ENCODE data around the gene MAL. TPM values are rescaled to one million over a fixed set of nuclear protein-coding genes. Genes with fewer than 3 reads are reported as not detected.

MAL gene
- total and polyA plus RNA-seq, 2 of the 4 experiments (the other 2 are of a cell fraction): not detected

DNA sequence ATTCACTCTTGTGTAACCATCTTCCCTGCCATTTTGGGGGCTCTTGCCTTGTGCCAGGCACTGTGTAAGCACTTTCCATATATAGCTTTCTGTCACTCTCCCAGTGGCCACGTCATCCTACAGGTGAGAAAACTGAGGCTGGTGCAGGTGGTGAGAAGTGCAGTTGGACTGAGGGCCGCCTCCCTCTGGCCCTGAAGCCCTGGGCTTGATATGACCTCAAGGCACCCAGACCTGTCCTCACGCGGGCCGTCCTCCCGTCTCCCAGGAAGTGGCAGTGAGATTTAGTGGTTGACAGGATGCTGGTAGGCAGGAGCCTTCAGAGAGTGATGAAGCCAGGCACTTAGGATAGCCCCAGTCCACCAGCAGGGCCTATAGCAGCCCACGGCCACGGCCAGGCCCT is 30.5 kb downstream of the MAL start:
- H3K79me1 ChIP-seq (ENCODE audit: low read depth in 1 of 2, low read length in 2 of 2): no peaks in the 10 kb centered on the region
- H4K91ac ChIP-seq (ENCODE audit: insufficient read depth, low read depth, low read length): no peak overlapping the region
- H3K56ac ChIP-seq (ENCODE audit: extremely low read depth, insufficient read depth, low read length): no peak overlapping the region
- H2BK120ac ChIP-seq (ENCODE audit: low read depth, low read length): no peak overlapping the region
- H2AK5ac ChIP-seq (ENCODE audit: low read depth, low read length): no peak overlapping the region
- peaks cover 6% of the 10 kb centered on the region; the same call in 1 of the 2 replicates for H3K4me1 ChIP-seq (ENCODE audit: control insufficient read depth, insufficient read depth, low read length)
- no peaks in the 10 kb centered on the region for H3K9me3 ChIP-seq (ENCODE audit: control insufficient read depth, insufficient read depth, low read length)
- dilution Hi-C loops (cut with HindIII; ENCODE audit: low sequenced_read_pairs, unreplicated experiment) (no loop called here), intact Hi-C loops (cut with micrococcal nuclease) (no loop called here), in situ Hi-C loops (cut with MboI; ENCODE audit: low sequenced_read_pairs) (no loop called here)
- H3K27ac ChIP-seq (ENCODE audit: insufficient read depth, low read length): no peak overlapping the region
- no peak overlapping the region for H2BK20ac ChIP-seq (ENCODE audit: low read depth, low read length)
- no peak overlapping the region for H3K18ac ChIP-seq (ENCODE audit: low read depth, low read length)
- no peaks in the 10 kb centered on the region for H4K20me1 ChIP-seq (ENCODE audit: insufficient read depth, low read length)
- no peak overlapping the region for H3K9ac ChIP-seq (ENCODE audit: low read depth, low read length)
- H3K9me1 ChIP-seq (ENCODE audit: insufficient read depth, low read length): no peaks in the 10 kb centered on the region
- no peak overlapping the region for H3K4me3 ChIP-seq (ENCODE audit: insufficient read depth, low read depth, low read length)
- no peaks in the 10 kb centered on the region for H3K36me3 ChIP-seq (ENCODE audit: control insufficient read depth, insufficient read depth, low read length)
- TF ChIP-seq RCOR1 (IDR thresholded peaks at IDR 0.05; ENCODE audit: insufficient replicate concordance, low read length): no peak
- TF ChIP-seq, protein P1, sequence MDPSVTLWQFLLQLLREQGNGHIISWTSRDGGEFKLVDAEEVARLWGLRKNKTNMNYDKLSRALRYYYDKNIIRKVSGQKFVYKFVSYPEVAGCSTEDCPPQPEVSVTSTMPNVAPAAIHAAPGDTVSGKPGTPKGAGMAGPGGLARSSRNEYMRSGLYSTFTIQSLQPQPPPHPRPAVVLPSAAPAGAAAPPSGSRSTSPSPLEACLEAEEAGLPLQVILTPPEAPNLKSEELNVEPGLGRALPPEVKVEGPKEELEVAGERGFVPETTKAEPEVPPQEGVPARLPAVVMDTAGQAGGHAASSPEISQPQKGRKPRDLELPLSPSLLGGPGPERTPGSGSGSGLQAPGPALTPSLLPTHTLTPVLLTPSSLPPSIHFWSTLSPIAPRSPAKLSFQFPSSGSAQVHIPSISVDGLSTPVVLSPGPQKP (IDR thresholded peaks at IDR 0.05; ENCODE audit: borderline replicate concordance, low read depth, low read length): no peak
- TF ChIP-seq POLR2A (IDR thresholded peaks at IDR 0.05; ENCODE audit: low read depth, low read length): no peak
- TF ChIP-seq, protein P2, sequence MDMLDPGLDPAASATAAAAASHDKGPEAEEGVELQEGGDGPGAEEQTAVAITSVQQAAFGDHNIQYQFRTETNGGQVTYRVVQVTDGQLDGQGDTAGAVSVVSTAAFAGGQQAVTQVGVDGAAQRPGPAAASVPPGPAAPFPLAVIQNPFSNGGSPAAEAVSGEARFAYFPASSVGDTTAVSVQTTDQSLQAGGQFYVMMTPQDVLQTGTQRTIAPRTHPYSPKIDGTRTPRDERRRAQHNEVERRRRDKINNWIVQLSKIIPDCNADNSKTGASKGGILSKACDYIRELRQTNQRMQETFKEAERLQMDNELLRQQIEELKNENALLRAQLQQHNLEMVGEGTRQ (IDR thresholded peaks at IDR 0.05; ENCODE audit: low read depth, low read length): no peak
- TF ChIP-seq MXI1 (IDR thresholded peaks at IDR 0.05; ENCODE audit: borderline replicate concordance, low read depth, low read length): no peak
- no peak for TF ChIP-seq CHD1 (IDR thresholded peaks at IDR 0.05; ENCODE audit: low read depth, low read length)
- no peak for TF ChIP-seq SMC3 (IDR thresholded peaks at IDR 0.05; ENCODE audit: low read depth, low read length)
- TF ChIP-seq, protein P3, sequence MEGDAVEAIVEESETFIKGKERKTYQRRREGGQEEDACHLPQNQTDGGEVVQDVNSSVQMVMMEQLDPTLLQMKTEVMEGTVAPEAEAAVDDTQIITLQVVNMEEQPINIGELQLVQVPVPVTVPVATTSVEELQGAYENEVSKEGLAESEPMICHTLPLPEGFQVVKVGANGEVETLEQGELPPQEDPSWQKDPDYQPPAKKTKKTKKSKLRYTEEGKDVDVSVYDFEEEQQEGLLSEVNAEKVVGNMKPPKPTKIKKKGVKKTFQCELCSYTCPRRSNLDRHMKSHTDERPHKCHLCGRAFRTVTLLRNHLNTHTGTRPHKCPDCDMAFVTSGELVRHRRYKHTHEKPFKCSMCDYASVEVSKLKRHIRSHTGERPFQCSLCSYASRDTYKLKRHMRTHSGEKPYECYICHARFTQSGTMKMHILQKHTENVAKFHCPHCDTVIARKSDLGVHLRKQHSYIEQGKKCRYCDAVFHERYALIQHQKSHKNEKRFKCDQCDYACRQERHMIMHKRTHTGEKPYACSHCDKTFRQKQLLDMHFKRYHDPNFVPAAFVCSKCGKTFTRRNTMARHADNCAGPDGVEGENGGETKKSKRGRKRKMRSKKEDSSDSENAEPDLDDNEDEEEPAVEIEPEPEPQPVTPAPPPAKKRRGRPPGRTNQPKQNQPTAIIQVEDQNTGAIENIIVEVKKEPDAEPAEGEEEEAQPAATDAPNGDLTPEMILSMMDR (conservative IDR thresholded peaks at IDR 0.05; ENCODE audit: low read depth, low read length): no peak
- TF ChIP-seq BHLHE40 (IDR thresholded peaks at IDR 0.05; ENCODE audit: low read depth, low read length): no peak
- TF ChIP-seq MAZ (IDR thresholded peaks at IDR 0.05; ENCODE audit: borderline replicate concordance, low read depth, low read length): no peak
- no peak for TF ChIP-seq RAD21 (IDR thresholded peaks at IDR 0.05; ENCODE audit: low read length)
- TF ChIP-seq CEBPB (IDR thresholded peaks at IDR 0.05; ENCODE audit: low read depth, low read length): no peak
- TF ChIP-seq NFE2L2 (IDR thresholded peaks at IDR 0.05; ENCODE audit: low read depth, low read length): no peak
- no peak for TF ChIP-seq RFX5 (IDR thresholded peaks at IDR 0.05; ENCODE audit: low read depth, low read length)
- no peak for TF ChIP-seq MAFK (IDR thresholded peaks at IDR 0.05; ENCODE audit: low read depth, low read length)
- peak overlapping the region; percentile 55 for H2AK9ac ChIP-seq (replicated peaks; ENCODE audit: low read depth, low read length, poor library complexity)
- no peak overlapping the region for H3K4me2 ChIP-seq (ENCODE audit: low read depth, low read length)
- ATAC-seq (ENCODE audit: low read depth) (no peak), DNase-seq (no peak)
- H3K23ac ChIP-seq (ENCODE audit: low read depth, low read length): no peak overlapping the region
- ChIA-PET CTCF (interaction anchor here (1.7 kb wide), 1 partner anchor 20 kb away, joined by 6 read pairs; no protein-coding TSS in a partner anchor), POLR2A (ENCODE audit: unreplicated experiment) (no interaction called here)
- no peak overlapping the region for H4K8ac ChIP-seq (ENCODE audit: low read depth in 2 of 2, low read length in 2 of 2)
- BruUV-seq (replicated peaks): no TSS peak
- no peak overlapping the region for H2BK15ac ChIP-seq (ENCODE audit: low read depth, low read length)
- H2BK5ac ChIP-seq (ENCODE audit: low read depth, low read length, poor library complexity, severe bottlenecking): no peak overlapping the region
- H2AFZ ChIP-seq (replicated peaks; ENCODE audit: low read length, poor library complexity): peak overlapping the region; percentile 41
- H3K14ac ChIP-seq (replicated peaks; ENCODE audit: low read depth, low read length): no peak overlapping the region
- WGBS, 2 experiments (ENCODE audit: extremely low coverage in 2 of 2, insufficient read length in 1 of 2): 82% methylated on average over 2 of the region's 8 CpGs; no CpG with 5 or more reads in 1 of the 2 experiments
- H3K4ac ChIP-seq (ENCODE audit: low read depth, low read length): no peak overlapping the region
- H4K5ac ChIP-seq (ENCODE audit: low read depth, low read length): no peak overlapping the region
- peaks cover 42% of the 10 kb centered on the region; the same call in 1 of the 2 replicates for H3K27me3 ChIP-seq (ENCODE audit: control insufficient read depth, insufficient read depth, low read length)

All from IMR-90 (cell line).